ENCODE results near the gene NTRK1. TPM values are rescaled to one million over a fixed set of nuclear protein-coding genes. Genes with fewer than 3 reads are reported as not detected.

NTRK1 gene
- total RNA-seq, 3 donors from 2014 or later (not counting 1 experiment from before 2014, with no cell fraction given), result 1.7 to 16.7 (median 2.4) TPM

DNA sequence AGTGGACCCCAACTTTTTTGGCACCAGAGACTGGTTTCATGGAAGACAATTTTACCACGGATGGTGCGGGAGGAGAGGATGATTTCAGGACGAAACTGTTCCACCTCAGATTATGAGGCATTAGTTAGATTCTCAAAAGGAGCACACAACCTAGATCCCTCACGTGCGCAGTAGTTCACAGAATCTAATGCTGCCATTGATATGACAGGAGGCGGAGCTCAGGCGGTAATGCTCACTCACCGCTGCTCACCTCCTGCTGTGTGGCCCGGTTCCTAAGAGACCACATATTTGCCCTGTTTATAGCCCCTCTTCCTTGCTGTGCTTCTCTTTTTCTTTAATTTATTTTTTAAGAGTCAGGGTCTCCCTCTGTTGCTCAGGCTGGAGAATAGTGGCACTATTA, 4.6 kb downstream of the NTRK1 start:
- Mint-ChIP-seq H3K9me3 (no peaks in the 10 kb centered on the region), H3K4me1 (peaks cover 4 to 15% of the 10 kb centered on the region in 2 donors), H3K36me3 (no peaks in the 10 kb centered on the region), H3K27ac (no peak overlapping the region), H3K4me3 (no peak overlapping the region), H3K27me3 (ENCODE audit: low read depth in 2 of 2) (peaks cover 24 to 29% of the 10 kb centered on the region in 2 donors)
- TF ChIP-seq, protein P1, sequence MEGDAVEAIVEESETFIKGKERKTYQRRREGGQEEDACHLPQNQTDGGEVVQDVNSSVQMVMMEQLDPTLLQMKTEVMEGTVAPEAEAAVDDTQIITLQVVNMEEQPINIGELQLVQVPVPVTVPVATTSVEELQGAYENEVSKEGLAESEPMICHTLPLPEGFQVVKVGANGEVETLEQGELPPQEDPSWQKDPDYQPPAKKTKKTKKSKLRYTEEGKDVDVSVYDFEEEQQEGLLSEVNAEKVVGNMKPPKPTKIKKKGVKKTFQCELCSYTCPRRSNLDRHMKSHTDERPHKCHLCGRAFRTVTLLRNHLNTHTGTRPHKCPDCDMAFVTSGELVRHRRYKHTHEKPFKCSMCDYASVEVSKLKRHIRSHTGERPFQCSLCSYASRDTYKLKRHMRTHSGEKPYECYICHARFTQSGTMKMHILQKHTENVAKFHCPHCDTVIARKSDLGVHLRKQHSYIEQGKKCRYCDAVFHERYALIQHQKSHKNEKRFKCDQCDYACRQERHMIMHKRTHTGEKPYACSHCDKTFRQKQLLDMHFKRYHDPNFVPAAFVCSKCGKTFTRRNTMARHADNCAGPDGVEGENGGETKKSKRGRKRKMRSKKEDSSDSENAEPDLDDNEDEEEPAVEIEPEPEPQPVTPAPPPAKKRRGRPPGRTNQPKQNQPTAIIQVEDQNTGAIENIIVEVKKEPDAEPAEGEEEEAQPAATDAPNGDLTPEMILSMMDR (IDR thresholded peaks at IDR 0.05), result no peak
- Histone ChIP-seq H3K36me3 (ENCODE audit: control insufficient read depth, insufficient read depth, low read length) (no peaks in the 10 kb centered on the region), H3K9me3 (ENCODE audit: control insufficient read depth, insufficient read depth, low read length) (no peaks in the 10 kb centered on the region), H3K27me3 (ENCODE audit: control insufficient read depth, insufficient read depth, low read length) (peaks cover 19% of the 10 kb centered on the region), H3K4me3 (ENCODE audit: low read length) (no peak overlapping the region), H3K4me1 (ENCODE audit: control insufficient read depth, insufficient read depth, low read length) (peaks cover 22% of the 10 kb centered on the region), H3K27ac (ENCODE audit: low read length) (no peak overlapping the region)
- DNase-seq (no peak), ATAC-seq (no peak)
- intact Hi-C loops (cut with micrococcal nuclease), result no loop called here
- 84% methylated on average over 9 of the region's 9 CpGs for WGBS (ENCODE audit: insufficient coverage)

DNA sequence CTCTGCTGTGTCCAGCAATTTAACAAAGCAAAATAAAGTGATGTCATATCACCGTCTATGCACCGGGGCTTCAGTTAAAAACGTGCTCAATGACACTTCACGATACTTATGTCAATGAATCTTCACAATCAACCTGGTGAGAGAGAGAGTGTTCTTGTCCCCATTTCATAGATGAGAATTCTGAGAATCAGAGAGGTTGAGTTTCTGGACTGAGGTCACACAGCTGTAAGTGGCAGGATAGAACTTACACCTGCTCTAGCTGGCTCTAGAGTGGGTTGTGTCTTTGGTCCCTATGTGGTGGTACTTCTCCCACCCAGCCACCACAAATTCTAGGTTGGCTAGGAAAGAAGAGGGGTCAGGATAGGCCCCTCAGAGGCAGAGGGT, 5.2 kb downstream of the NTRK1 start:
- 94% methylated on average over 4 of the region's 4 CpGs for WGBS (ENCODE audit: insufficient coverage)
- no peaks in the 10 kb centered on the region for H3K9me3 Mint-ChIP-seq
- intact Hi-C loops (cut with micrococcal nuclease), result no loop called here
- peaks cover 17% of the 10 kb centered on the region for H3K27me3 ChIP-seq (ENCODE audit: control insufficient read depth, insufficient read depth, low read length)
- H3K4me1 Mint-ChIP-seq, result peaks cover 0 to 11% of the 10 kb centered on the region in 2 donors
- TF ChIP-seq, protein P1 (IDR thresholded peaks at IDR 0.05), result no peak
- H3K4me3 Mint-ChIP-seq, result no peak overlapping the region
- no peaks in the 10 kb centered on the region for H3K36me3 Mint-ChIP-seq
- H3K9me3 ChIP-seq (ENCODE audit: control insufficient read depth, insufficient read depth, low read length), result no peaks in the 10 kb centered on the region
- DNase-seq (no peak), ATAC-seq (no peak)
- H3K27ac ChIP-seq (ENCODE audit: low read length), result no peak overlapping the region
- peaks cover 24 to 27% of the 10 kb centered on the region in 2 donors for H3K27me3 Mint-ChIP-seq (ENCODE audit: low read depth in 2 of 2)
- H3K36me3 ChIP-seq (ENCODE audit: control insufficient read depth, insufficient read depth, low read length), result no peaks in the 10 kb centered on the region
- no peak overlapping the region for H3K27ac Mint-ChIP-seq
- no peak overlapping the region for H3K4me3 ChIP-seq (ENCODE audit: low read length)
- peaks cover 18% of the 10 kb centered on the region for H3K4me1 ChIP-seq (ENCODE audit: control insufficient read depth, insufficient read depth, low read length)

DNA sequence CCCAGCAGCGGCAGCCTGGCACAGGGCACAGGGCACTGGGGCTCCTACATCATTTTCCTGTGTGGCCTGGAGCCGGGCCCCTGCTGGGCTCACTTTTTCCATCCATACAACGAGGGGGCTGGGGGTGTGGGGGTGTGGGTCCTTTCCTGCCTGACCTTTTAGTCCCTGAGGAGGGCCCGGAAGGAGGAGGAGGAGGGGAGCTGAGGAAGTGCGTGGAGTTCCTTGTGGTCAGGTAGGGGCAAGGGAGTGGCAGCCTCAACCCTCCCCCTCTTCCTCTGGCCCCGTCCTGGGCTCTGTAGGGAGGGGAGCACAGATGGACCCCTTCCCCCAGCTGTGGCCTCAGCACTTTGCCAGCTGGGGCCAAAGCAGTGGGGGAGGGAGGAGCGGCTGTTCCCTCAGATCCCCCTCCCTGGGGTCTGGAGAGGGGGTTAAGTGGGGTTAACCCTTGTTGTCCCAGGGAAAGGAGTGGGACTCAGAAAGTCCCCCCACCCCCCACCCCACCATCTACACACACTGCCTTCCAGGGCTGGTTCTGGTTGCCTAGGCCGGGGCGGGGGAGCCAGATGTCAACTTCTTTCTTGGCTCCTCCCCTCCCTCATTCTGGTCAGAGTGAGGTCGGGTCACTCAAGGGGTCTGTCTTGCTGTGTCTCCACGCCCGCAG, 5.7 kb downstream of the NTRK1 start:
- peaks cover 24 to 27% of the 10 kb centered on the region in 2 donors for H3K27me3 Mint-ChIP-seq (ENCODE audit: low read depth in 2 of 2)
- Histone ChIP-seq H3K4me3 (ENCODE audit: low read length) (no peak overlapping the region), H3K27ac (ENCODE audit: low read length) (no peak overlapping the region), H3K27me3 (ENCODE audit: control insufficient read depth, insufficient read depth, low read length) (peaks cover 14% of the 10 kb centered on the region), H3K9me3 (ENCODE audit: control insufficient read depth, insufficient read depth, low read length) (no peaks in the 10 kb centered on the region), H3K4me1 (ENCODE audit: control insufficient read depth, insufficient read depth, low read length) (peaks cover 12% of the 10 kb centered on the region), H3K36me3 (ENCODE audit: control insufficient read depth, insufficient read depth, low read length) (no peaks in the 10 kb centered on the region)
- no peak for DNase-seq
- intact Hi-C loops (cut with micrococcal nuclease), result no loop called here
- no peak for ATAC-seq
- H3K27ac Mint-ChIP-seq, result no peak overlapping the region
- no peaks in the 10 kb centered on the region for H3K36me3 Mint-ChIP-seq
- no peaks in the 10 kb centered on the region for H3K9me3 Mint-ChIP-seq
- H3K4me3 Mint-ChIP-seq, result no peak overlapping the region
- H3K4me1 Mint-ChIP-seq, result peaks cover 0 to 11% of the 10 kb centered on the region in 2 donors
- TF ChIP-seq, protein P1 (IDR thresholded peaks at IDR 0.05), result no peak
- WGBS (ENCODE audit: insufficient coverage), result 63% methylated on average over 8 of the region's 12 CpGs

DNA sequence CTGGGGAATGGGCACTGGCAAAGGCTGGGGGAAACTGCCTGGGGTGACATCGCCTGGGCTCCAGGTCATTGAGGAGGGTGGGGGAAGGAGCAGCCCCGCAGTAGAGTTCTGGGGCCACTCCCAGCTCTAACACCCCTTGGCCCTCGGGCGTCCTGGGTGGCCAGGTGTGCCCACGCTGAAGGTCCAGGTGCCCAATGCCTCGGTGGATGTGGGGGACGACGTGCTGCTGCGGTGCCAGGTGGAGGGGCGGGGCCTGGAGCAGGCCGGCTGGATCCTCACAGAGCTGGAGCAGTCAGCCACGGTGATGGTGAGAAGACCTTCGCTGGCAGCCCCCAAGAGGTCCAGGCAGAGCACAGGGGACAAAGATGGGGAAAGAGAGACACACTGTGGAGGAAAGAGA, 7.7 kb downstream of the NTRK1 start:
- Mint-ChIP-seq H3K4me3 (no peak overlapping the region), H3K27ac (no peak overlapping the region), H3K4me1 (peaks cover 0 to 1% of the 10 kb centered on the region in 2 donors), H3K36me3 (no peaks in the 10 kb centered on the region), H3K9me3 (no peaks in the 10 kb centered on the region), H3K27me3 (ENCODE audit: low read depth in 2 of 2) (peaks cover 9 to 12% of the 10 kb centered on the region in 2 donors)
- WGBS (ENCODE audit: insufficient coverage), result 85% methylated on average over 13 of the region's 13 CpGs
- Histone ChIP-seq H3K4me3 (ENCODE audit: low read length) (no peak overlapping the region), H3K27ac (ENCODE audit: low read length) (no peak overlapping the region), H3K4me1 (ENCODE audit: control insufficient read depth, insufficient read depth, low read length) (peaks cover 10% of the 10 kb centered on the region), H3K36me3 (ENCODE audit: control insufficient read depth, insufficient read depth, low read length) (no peaks in the 10 kb centered on the region), H3K9me3 (ENCODE audit: control insufficient read depth, insufficient read depth, low read length) (no peaks in the 10 kb centered on the region), H3K27me3 (ENCODE audit: control insufficient read depth, insufficient read depth, low read length) (no peaks in the 10 kb centered on the region)
- TF ChIP-seq, protein P1 (IDR thresholded peaks at IDR 0.05), result no peak
- intact Hi-C loops (cut with micrococcal nuclease), result no loop called here
- DNase-seq (no peak), ATAC-seq (no peak)
